VCaP (cell line): ENCODE measurements around the gene LRRC10.

Experiments used
- H3K27ac ChIP-seq: fragments of 450-650 bp; 2 replicates; pipeline ENCODE4 v1.5.1; 2017
- TF ChIP-seq, protein P1 (sequence below): fragments of 450-650 bp; conservative IDR thresholded peaks from 2 replicates; pipeline ENCODE4 v1.5.1; 2017; ENCODE audit warnings: mild to moderate bottlenecking, moderate library complexity

The LRRC10 gene

DNA sequence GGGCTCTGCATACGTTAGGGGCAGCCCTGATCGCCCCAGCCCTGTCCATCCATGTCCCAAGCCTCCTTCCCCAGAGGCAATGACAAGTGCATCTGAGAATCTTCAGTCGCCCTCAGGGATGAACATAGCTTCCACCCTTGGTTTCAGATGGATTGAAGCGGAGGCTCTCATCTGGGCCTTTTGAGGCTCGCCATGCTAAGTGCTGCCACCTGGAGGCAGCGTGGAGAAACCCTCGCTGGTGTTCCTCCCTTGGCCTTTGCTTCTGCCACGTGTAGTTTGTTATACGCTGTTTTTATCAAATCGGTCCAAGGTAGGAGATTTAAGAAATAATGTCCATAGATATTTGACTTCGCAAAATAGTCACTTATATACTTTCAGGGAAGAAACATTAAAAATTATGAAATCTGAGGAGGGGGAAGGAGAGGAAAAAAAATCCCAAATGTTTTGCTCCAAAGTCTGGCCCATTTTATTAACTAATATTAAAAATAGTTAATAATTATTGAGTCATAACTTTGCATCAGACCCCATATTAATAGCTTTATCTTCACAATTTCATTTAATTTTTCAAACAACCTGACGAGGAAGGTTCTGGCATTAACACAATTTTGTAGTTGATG, 28.8 kb upstream of the LRRC10 start:
- no peak overlapping the region for H3K27ac ChIP-seq
- TF ChIP-seq, protein P1, sequence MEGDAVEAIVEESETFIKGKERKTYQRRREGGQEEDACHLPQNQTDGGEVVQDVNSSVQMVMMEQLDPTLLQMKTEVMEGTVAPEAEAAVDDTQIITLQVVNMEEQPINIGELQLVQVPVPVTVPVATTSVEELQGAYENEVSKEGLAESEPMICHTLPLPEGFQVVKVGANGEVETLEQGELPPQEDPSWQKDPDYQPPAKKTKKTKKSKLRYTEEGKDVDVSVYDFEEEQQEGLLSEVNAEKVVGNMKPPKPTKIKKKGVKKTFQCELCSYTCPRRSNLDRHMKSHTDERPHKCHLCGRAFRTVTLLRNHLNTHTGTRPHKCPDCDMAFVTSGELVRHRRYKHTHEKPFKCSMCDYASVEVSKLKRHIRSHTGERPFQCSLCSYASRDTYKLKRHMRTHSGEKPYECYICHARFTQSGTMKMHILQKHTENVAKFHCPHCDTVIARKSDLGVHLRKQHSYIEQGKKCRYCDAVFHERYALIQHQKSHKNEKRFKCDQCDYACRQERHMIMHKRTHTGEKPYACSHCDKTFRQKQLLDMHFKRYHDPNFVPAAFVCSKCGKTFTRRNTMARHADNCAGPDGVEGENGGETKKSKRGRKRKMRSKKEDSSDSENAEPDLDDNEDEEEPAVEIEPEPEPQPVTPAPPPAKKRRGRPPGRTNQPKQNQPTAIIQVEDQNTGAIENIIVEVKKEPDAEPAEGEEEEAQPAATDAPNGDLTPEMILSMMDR: peak; percentile 93

DNA sequence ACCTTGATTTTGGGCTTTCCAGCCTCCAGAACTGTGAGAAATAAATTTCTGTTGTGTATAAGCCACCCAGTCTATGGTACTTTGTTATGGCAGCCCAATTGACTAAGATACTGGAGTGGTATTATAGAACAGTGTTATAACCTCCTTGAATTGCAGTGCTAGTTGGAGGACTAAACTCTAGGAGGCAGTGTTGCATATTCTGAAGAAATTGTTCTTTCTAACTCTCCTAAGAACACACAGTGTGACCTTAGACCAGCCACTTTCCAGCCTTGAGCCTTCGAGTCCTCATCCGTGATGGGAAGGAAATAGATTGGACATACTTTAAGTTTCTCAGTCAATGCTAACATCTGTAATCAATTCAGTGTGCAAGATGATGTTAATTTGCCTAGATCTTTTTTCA, 22.4 kb upstream of the LRRC10 start:
- H3K27ac ChIP-seq: no peak overlapping the region
- TF ChIP-seq, protein P1: peak; percentile 20; the same call in 1 of the 2 replicates

DNA sequence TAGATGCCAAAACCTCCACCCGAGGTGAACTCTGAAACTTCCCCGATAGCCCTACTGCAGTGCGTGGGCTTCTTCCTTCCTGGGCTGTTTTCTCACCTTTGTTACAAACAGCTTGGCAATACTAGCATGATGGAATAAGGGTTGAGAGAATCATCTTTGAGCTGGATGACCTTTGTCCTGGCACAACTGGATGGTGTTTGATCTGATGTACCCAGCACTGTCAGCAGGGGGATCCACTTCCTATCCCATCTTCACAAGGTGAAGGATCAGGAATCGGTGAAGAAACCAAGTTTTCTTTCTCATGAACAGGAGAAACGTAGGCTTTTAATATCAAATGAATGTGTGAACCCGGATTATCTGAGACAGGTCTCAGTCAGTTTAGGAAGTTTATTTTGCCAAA, 19.5 kb upstream of the LRRC10 start:
- TF ChIP-seq, protein P1: peak; percentile 20; the same call in 1 of the 2 replicates
- no peak overlapping the region for H3K27ac ChIP-seq

DNA sequence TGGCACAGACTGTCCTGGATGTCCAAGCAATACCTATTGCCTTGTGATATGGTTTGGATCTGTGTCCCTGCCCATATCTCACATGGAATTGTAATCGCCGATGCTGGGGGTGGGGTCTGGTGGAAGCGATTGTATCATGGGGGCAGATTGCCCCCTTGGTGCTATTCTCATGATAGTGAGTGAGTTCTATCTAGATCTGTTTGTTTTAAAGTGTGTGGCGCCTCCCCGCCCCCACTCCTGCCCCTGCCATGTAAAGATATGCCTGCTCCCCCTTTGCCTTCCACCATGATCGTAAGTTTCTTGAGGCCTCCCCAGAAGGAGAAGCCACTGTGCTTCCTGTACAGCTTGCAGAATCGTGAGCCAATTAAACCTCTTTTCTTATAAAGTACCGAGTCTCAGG, 16.8 kb upstream of the LRRC10 start:
- H3K27ac ChIP-seq: no peak overlapping the region
- TF ChIP-seq, protein P1: no peak

DNA sequence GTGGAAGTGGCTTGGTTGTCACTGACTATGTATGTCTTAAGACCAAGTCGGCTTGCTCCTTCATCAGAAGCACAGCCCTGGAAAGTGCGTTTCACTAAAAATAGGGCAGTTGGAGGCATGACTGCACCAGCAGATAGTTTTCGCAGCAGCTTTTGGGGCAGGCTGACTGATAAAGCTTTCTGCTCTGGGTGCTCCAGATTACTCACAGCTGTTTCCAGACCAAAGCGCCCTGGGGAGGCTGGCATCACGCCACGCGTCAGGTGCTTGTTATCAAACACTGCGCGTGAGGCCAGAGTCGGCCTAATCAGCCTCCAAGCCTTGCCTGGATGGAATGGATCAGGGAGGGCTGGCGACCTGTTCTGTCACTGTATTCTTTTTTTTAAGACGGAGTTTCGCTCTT, 13.3 kb upstream of the LRRC10 start:
- no peak overlapping the region for H3K27ac ChIP-seq
- TF ChIP-seq, protein P1: no peak

DNA sequence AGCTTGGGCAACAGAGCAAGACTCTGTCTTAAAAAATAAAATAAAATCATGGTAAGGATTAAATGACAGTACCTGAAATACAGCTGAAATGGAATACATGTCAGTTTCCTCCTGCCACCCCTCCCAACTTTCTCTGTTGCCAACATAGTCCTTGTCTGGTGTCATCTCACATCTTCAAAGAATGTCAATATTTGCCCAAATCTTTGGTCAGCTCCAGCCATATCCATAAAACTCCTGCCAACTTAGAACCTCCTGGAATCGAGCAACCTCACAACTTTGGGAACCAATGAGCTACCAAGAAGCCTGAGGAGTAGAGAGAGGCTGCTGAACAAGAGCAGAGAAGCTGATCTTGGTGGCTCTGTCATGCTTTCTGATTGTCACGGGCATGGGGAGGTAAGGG, 10.8 kb upstream of the LRRC10 start:
- H3K27ac ChIP-seq: no peak overlapping the region
- TF ChIP-seq, protein P1: no peak

DNA sequence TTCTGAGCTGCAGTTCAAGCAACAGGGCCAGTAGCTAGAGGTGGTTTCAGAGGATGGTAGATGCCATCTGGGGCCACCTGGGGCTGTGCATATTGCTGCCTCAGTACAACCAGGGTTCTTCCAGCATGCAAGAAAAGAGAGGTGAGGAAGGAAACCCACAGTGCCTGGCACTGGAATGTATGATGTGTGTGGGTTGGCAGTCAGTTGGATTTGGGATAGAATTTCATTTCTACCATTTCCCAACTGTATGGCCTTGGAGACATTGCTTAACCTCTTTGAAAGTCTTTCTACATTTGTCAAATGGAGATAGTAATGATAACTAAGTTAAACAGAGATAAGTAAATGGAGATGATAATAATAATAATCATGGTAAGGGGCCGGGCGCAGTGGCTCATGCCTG, 10.2 kb upstream of the LRRC10 start:
- TF ChIP-seq, protein P1: no peak
- H3K27ac ChIP-seq: no peak overlapping the region
